Lung (tissue), 12 donors: ENCODE results near the gene NCL. TPM values are rescaled to one million over a fixed set of nuclear protein-coding genes. Genes with fewer than 3 reads are reported as not detected.

Experiments
- ATAC-seq: fragments of 200-7000 bp; cut with Tn5 transposase; one replicate; pipeline ENCODE4 v1.9.1; 2020; ENCODE audit warnings: moderate number of reproducible peaks; ENCODE audit not compliant: insufficient read depth, low FRiP score
- DNase-seq, 3 donors: peaks; one replicate each; pipeline ENCODE4 v3.0.0-alpha.2; 2013 to 2017
- H3K27ac ChIP-seq, 2 donors: one replicate each; pipeline ENCODE4 v1.5.1; 2013; ENCODE audit warnings: mild to moderate bottlenecking in 2 of 2, moderate library complexity in 2 of 2, control low read depth in 1 of 2, inconsistent platforms in 1 of 2, low read depth in 1 of 2, low read length in 1 of 2
- H3K27me3 ChIP-seq, 3 donors: one replicate each; pipeline ENCODE4 v1.5.1; 2013; ENCODE audit warnings: low read length in 2 of 3; ENCODE audit not compliant: control insufficient read depth in 3 of 3, insufficient read depth in 3 of 3
- H3K36me3 ChIP-seq, 4 donors: one replicate each; pipeline ENCODE4 v1.5.1; 2013; ENCODE audit warnings: low read length in 4 of 4, mild to moderate bottlenecking in 1 of 4, moderate library complexity in 1 of 4; ENCODE audit not compliant: control insufficient read depth in 4 of 4, insufficient read depth in 4 of 4
- H3K4me1 ChIP-seq, 5 donors: one replicate each; pipeline ENCODE4 v1.5.1; 2013; ENCODE audit warnings: low read length in 5 of 5, mild to moderate bottlenecking in 2 of 5, moderate library complexity in 1 of 5; ENCODE audit not compliant: control insufficient read depth in 5 of 5, insufficient read depth in 5 of 5
- H3K4me3 ChIP-seq: one replicate; pipeline ENCODE4 v1.5.1; 2013; ENCODE audit warnings: mild to moderate bottlenecking, control low read depth, moderate library complexity
- H3K9ac ChIP-seq, 2 donors: one replicate each; pipeline ENCODE4 v1.5.1; 2013; ENCODE audit warnings: low read length in 2 of 2, control low read depth in 1 of 2; ENCODE audit not compliant: insufficient read depth in 1 of 2
- H3K9me3 ChIP-seq, 4 donors: one replicate each; pipeline ENCODE4 v1.5.1; 2013; ENCODE audit warnings: low read length in 3 of 4, mild to moderate bottlenecking in 1 of 4, moderate library complexity in 1 of 4; ENCODE audit not compliant: control insufficient read depth in 4 of 4, insufficient read depth in 3 of 4
- WGBS, 2 donors: extraction: QIAGEN DNeasy Blood & Tissue Kit; methylation state at CpG; one replicate each; pipeline ENCODE4 v1.1.7; 2013; 5-methylcytosine and 5-hydroxymethylcytosine counted together
- polyA plus RNA-seq, 2 donors: library from polyadenylated mRNA; stranded (reverse); fragments of 200-250 nt; gene quantifications; one replicate each; pipeline ENCODE4 v1.2.1, GENCODE V29; 2013
- total RNA-seq, 2 donors: library from RNA; depleted of rRNA in 1 of 2; stranded (reverse); fragments of >200 nt in 1 of 2; gene quantifications; one replicate each; pipeline ENCODE4 v1.2.1, GENCODE V29; 2014 to 2021
- TF ChIP-seq, protein P1 (sequence below): IDR thresholded peaks from 2 replicates; pipeline ENCODE4 v1.5.1; 2012; ENCODE audit warnings: mild to moderate bottlenecking; ENCODE audit errors: control extremely low read depth, extremely low read depth
- donor health status: control.
- donor health status: control.
- donor health status: Bipolar disorder and iron deficiency.
- donor health status: healthy.
- donor health status: DM: yes; HTN: yes; CAD: no.

The NCL gene
- total and polyA plus RNA-seq, 4 donors: 144 to 373 (median 331) TPM

DNA sequence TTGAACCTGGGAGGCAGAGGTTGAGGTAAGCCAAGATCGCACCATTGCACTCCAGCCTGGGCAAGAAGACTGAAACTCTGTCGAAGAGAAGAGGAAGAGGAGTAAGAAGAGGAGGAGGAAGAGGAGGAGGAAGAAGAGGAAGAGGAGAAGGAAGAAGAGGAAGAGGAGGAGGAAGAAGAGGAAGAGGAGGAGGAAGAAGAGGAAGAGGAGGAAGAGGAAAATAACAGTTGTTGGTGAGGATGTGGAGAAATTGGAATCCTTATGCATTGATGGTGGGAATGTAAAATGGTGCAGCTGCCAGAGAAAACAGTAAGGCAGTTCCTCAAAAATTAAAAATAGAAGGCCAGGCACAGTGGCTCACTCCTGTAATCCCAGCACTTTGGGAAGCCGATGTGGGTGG lies 8.5 kb upstream of the NCL start:
- no peak overlapping the region for H3K27ac ChIP-seq
- no peaks in the 10 kb centered on the region for H3K36me3 ChIP-seq
- no peaks in the 10 kb centered on the region for H3K9me3 ChIP-seq
- DNase-seq (no peak), ATAC-seq (no peak)
- no peaks in the 10 kb centered on the region for H3K4me1 ChIP-seq
- TF ChIP-seq, protein P1, sequence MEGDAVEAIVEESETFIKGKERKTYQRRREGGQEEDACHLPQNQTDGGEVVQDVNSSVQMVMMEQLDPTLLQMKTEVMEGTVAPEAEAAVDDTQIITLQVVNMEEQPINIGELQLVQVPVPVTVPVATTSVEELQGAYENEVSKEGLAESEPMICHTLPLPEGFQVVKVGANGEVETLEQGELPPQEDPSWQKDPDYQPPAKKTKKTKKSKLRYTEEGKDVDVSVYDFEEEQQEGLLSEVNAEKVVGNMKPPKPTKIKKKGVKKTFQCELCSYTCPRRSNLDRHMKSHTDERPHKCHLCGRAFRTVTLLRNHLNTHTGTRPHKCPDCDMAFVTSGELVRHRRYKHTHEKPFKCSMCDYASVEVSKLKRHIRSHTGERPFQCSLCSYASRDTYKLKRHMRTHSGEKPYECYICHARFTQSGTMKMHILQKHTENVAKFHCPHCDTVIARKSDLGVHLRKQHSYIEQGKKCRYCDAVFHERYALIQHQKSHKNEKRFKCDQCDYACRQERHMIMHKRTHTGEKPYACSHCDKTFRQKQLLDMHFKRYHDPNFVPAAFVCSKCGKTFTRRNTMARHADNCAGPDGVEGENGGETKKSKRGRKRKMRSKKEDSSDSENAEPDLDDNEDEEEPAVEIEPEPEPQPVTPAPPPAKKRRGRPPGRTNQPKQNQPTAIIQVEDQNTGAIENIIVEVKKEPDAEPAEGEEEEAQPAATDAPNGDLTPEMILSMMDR: no peak
- H3K27me3 ChIP-seq: no peaks in the 10 kb centered on the region
- no peak overlapping the region for H3K9ac ChIP-seq
- no peak overlapping the region for H3K4me3 ChIP-seq
- 70 to 79% methylated on average over 3 of the region's 3 CpGs for WGBS, 2 donors

DNA sequence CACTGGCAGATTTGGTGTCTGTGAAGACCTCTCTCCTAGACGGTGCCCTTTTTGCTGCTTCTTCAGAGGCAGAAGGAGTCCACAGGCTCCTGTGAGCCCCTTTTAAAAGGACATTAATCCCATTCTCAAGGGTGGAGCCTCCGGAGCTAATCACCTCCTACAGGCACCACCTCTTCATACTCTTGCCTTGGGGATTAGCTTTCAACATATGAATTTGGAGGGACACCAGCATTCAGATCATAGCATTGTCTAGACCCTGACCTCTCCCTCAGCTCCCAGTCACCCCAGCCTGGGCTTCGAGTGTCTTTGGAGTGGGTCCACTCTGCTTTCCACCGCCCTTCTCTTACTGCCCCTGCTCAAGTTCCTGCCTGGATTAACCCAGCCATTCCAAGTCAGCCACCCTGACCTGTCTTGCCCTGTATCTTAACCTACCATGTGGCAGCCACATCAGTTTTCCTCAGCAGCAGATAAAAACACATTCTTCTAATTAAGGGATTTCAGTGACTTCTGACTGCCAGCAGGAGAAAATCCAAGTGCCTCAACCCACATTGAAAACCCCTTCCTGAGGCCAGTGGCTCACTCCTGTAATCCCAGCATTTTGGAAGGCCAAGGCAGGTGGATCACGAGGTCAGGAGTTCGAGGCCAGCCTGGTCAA lies 6.1 kb upstream of the NCL start:
- TF ChIP-seq, protein P1: no peak
- peaks cover 0 to 1% (median 0%) of the 10 kb centered on the region in 4 donors for H3K36me3 ChIP-seq
- no peaks in the 10 kb centered on the region for H3K9me3 ChIP-seq
- H3K9ac ChIP-seq: no peak overlapping the region
- no peak overlapping the region for H3K4me3 ChIP-seq
- peaks cover 0 to 5% (median 1%) of the 10 kb centered on the region in 5 donors for H3K4me1 ChIP-seq
- DNase-seq (no peak), ATAC-seq (no peak)
- no peaks in the 10 kb centered on the region for H3K27me3 ChIP-seq
- WGBS, 2 donors: 82 to 87% methylated on average over 6 of the region's 6 CpGs
- H3K27ac ChIP-seq: no peak overlapping the region

DNA sequence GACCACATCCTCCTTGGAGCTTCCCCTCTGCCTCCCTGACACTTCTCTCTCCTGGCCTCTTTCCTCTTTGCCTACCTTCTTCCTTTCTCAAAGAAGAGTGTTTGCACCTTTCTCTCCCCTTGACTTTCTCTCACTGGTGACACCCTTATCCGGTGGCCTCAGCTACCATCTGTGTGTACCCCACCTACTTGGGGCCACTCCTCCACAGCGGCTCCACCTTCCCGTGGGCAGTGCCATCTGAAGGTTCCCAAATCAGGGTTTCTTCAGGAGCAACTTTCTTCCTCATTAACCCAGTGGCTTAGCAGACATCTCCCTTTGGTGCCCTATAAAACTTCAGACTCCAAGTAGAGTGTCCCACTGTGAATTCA lies 5.3 kb upstream of the NCL start:
- 29 to 51% methylated on average over 3 of the region's 3 CpGs for WGBS, 2 donors
- no peaks in the 10 kb centered on the region for H3K27me3 ChIP-seq
- no peak overlapping the region for H3K4me3 ChIP-seq
- DNase-seq (no peak), ATAC-seq (no peak)
- TF ChIP-seq, protein P1: no peak
- no peaks in the 10 kb centered on the region for H3K9me3 ChIP-seq
- H3K9ac ChIP-seq: no peak overlapping the region
- peaks cover 0 to 8% (median 4%) of the 10 kb centered on the region in 5 donors for H3K4me1 ChIP-seq
- no peak overlapping the region for H3K27ac ChIP-seq
- H3K36me3 ChIP-seq: peaks cover 0 to 1% (median 0%) of the 10 kb centered on the region in 4 donors
